GM19397 (cell line): Measurements from ENCODE around the gene MIAT.

Source experiments
- ATAC-seq: cut with Tn5 transposase; IDR thresholded peaks from one replicate; pipeline ENCODE4 v1.9.1; 2021; ENCODE audit warnings: mild to moderate bottlenecking, moderate library complexity; ENCODE audit not compliant: unreplicated experiment

Gene MIAT

GRCh38 chr22:26631282-26631681, 26.1 kb upstream of the MIAT start:
- no peak for ATAC-seq

DNA sequence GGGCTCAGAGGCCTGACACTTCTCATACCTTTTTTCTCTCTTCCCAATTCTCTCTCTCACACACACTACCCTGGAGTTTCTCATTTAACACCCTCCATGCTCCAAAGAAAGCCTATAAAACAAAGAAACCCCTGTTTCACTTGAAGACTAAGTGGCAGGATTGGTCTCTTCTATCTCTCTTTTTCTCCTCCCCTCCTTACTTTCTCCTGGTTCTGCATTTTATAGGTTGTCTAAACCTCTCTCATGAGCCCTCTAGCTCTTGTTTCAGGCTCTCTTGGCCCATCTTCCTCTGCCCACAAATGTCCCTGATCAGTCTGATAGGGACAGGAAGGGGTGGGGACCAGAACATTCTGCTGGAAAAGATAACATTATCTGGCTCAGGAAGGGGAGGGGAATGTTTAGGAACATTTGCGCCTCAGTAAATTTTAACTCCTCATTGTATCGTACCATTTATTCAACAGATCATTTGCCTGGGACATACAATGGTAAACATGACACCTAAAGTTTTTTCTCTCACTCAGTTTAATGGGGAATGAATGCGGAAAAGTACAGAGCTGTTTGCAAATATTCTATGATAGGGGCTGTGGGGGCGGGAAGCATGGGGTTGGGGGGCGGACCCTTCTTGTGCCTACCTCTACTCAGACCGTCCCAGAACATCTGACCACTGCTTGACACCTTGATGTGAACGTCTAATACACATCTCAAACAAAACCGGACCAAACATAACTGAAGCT, 24.8 kb upstream of the MIAT start:
- ATAC-seq: no peak

GRCh38 chr22:26634189-26634588, 23.2 kb upstream of the MIAT start:
- ATAC-seq: no peak

GRCh38 chr22:26635117-26635516, 22.3 kb upstream of the MIAT start:
- ATAC-seq: no peak

DNA sequence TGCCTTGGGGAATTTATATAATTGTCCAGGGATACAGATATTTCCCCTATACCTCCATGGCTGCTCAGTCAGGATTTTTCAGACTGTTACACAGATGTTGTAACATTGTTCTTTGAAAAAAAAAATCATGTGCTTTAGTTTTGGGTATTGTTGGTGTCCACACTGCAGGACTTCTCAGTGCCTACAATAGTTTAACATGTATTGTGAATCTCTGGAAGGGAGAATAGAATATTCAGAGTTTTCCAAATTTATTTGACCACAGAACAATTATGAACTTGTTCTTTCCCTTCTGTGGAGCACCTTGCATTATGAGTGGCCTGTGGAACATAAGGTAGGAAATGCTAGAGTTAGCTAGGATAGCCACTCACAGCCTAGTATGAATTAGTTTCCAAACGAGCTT, 21.1 kb upstream of the MIAT start:
- no peak for ATAC-seq

DNA sequence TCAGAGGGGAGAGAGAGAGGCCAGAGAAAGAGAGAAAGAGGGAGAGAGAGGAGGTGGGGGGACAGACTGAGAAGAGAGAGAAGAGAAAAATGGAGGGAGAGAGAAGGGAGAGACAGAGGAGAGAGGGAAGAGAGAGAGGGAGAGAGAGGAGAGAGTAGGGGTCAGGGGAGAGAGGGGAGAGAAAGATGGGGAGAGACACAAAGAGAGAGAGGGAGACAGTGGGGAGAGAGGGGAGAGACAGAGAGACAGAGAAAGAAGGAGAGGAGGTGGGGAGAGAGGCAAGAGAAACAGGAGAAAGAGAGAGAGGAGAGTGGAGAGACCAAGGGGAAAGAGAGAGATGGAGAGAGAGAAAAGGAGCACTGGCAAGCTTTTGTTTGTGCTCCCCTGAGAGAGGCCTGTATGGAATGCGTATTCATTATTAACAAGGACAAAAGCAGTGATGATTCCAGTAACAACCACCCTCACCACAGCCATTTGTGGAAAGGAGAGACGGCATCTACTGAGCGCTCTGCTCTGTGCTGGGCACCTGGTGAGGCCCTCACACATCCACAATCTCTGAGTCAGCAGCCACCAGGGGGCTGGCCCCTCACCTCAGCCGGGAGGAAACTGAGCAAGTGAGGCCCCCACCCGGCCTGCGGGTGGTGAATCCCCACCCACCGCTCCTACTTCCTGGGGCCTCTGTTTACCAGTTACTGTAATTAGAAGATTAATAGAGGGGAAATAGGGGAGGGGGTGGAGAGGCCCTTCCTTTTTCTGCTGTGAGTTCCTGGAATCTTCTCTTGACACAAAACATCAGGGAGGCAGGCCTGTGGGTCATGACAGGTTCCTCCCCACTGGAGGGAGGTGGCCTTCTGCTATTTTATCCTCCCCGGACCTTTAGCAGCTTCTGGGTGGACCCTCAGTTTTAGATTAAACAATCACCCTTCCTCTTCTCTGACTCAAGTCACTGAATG, 14.6 kb upstream of the MIAT start:
- no peak for ATAC-seq

- ATAC-seq: no peak
Measured at GRCh38 chr22:26643418-26644100, 13.8 kb upstream of the MIAT start.

DNA sequence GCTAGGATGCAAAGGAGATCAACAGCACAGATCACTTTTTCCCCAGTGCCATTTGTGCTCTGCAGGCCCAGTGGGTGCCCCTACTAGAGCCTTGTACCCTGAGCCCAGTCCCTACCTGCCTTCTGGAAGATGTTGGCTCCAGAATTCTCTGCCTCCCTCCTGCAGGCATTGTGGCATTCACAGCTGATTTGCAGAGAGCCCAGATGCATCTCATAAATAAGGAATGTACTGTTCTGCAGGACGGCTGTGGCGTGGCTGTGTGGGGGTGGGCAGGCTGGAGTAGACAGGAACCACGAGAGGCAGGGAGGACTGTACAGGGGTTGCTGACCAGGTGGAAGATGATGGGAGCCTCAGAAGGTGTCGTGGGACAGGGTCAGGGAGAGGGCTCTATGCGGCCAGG, 11.2 kb upstream of the MIAT start:
- no peak for ATAC-seq

DNA sequence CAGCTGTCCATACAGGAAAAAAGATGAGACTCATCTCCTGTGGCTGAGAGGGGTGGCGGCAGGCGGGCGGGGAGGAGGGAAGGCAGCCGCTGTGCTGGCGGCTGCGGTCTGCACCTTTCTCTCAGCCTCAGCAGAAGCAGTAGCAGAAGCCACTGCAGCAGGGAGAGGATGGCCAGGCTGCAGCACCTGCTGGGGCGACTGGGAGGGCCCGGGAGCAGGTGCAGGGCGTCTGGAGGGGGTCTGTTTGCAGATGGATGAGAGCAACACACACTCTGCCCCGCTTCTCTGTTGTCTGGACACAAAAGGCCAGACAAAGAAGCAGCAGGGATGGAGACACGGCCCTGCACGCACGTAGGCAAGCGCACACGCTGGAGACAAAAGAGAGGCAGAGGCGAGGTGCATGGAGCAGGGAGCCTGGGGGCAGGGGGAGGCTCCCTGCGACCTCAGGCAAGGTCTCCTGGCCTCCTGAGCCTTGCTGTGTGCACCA, 9.3 kb upstream of the MIAT start:
- ATAC-seq: no peak

GRCh38 chr22:26648528-26649388, 8.6 kb upstream of the MIAT start:
- no peak for ATAC-seq

GRCh38 chr22:26650722-26651421, 6.5 kb upstream of the MIAT start:
- no peak for ATAC-seq

DNA sequence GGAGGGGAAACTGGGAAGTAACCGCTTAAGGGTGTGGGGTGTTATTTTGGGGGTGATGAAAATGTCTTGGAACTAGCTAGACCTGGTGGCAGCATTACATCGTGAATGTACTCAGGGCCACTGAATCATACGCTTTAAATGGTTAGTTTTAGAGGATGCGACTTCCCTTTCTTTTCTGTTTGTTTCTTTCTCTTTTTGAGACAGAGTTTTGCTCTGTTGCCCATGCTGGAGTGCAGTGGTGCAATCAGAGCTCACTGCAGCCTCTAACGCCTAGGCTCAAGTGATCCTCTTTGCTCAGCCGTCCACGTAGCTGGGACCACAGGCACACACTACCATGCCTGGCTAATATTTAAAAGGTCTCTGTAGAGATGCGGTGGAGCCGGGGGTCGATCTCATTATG, 5.6 kb upstream of the MIAT start:
- no peak for ATAC-seq

- ATAC-seq: no peak
Measured at GRCh38 chr22:26658161-26658560, 773 bp downstream of the MIAT start.

- ATAC-seq: no peak
Measured at GRCh38 chr22:26658671-26659478, 1.5 kb downstream of the MIAT start.

DNA sequence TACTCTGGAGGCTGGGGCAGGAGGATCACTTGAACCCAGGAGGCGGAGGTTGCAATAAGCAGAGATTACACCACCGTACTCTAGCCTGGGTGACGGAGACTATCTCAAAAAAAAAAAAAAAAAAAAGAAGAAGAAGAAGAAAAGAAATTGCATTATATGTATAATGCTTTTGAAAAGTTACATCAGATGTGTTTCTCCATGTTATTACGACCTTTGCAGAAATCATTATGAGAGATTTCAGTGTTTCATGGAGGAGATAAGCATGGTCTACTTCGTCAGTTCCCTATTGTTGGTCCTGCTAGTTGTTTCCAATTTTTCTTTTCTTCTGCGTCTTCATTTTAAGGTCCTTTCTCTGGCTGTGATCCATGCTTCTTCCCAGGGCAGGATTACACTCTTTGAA, 3.0 kb downstream of the MIAT start:
- no peak for ATAC-seq

GRCh38 chr22:26660961-26661578, 3.7 kb downstream of the MIAT start:
- ATAC-seq: no peak

DNA sequence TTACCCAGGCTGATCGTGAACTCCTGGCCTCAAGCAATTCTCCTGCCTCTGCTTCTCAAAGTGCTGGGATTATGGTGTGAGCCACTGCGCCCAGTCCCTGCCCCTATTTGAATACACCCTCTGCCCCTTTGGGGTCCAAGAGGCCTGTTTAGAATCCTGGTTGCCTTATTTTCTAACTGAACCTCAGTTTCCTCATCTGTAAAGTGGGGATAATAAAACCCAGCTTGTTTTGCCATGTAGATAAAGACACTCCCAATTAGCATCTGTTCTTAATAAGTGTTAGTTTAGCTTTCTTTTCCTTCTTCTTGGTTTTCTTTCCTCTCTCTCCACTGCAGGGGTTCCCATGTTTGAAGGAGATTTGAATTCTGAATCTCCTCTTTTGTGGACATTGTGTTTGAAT, 4.8 kb downstream of the MIAT start:
- no peak for ATAC-seq

DNA sequence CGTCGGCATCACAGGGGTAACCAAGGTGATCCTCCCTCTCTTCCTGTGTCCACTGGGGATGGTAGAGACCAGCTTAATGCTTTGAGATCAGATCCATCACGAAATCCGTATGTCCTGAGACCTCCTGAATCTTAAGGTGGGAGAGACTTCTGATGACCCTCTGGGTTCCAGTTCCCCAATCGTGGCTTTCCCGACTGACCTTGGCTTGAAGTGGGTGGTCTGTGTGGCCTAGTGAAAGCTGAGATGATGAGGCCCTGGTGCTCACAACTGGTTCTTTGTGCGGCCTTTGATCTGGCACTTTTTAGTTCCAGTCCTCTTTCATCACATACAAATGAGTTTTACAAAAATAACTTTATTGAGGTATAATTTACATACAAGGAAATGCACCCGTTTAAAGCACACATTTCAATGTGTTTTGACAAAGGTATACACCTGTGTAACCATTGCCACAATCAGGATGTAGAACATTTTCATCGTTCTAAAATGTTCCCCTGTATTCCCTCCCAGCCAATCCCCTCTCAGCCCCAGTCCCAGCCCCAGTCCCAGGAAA, 6.1 kb downstream of the MIAT start:
- no peak for ATAC-seq
